Measurements from ENCODE around the gene BBX. TPM values are rescaled to one million over a fixed set of nuclear protein-coding genes. Genes with fewer than 3 reads are reported as not detected.
A peak's percentile ranks its signal among the peaks of the same experiment; 100 is the strongest.

The BBX gene
- total and polyA plus RNA-seq, 2 of the 13 experiments (the other 11 are each of a cell fraction or from before 2014, with no cell fraction given), result 13.7 to 23.2 TPM

DNA sequence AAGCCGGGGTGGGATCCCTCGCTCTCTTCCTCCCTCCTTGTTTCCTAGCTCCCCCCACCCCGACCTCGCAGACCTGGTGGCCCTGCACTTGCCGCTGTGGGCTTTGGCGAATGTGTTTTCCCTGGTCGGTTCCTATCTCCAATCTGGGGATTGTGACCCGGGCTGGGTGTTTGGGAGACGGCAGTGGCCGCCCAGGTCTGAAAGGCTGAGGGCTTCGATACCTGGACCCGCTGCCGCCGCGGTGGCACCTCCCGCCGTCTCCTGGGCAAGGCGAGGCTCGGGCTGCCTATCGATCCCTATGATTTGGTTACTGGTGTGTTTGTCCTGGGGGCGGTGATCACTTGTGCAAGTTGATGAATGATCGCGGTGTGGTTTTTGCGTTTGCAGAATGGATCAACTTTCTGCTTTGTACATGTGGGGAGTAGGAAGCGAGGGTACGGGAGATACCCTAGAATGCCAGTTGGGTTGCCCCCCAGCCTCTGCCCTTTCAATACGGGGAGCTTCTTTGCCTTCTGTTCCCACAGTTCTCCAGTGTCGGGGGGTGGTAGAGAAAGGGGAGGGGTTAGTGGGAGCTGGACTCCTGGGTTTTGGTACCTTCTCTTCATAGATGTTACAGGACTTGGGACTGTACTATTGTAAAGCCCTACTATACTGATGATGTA lies 3.0 kb downstream of the BBX start (continued):
- TF ChIP-seq ZHX1 (CRISPR knock-in tag; IDR thresholded peaks at IDR 0.05; ENCODE audit: low read depth) (no peak), LRRFIP1 (CRISPR knock-in tag; conservative IDR thresholded peaks at IDR 0.05) (no peak), DBP (CRISPR knock-in tag; IDR thresholded peaks at IDR 0.05; ENCODE audit: not compliant biosample characterization) (no peak), YEATS4 (CRISPR knock-in tag; IDR thresholded peaks at IDR 0.05; ENCODE audit: borderline replicate concordance) (0 out of 2 replicates have a peak, but pooled peaks have one; percentile 32), ASH2L (IDR thresholded peaks at IDR 0.05; ENCODE audit: insufficient read length, low read depth, low read length) (peak; percentile 27), ZNF354B (CRISPR knock-in tag; IDR thresholded peaks at IDR 0.05) (no peak), ZNF350 (CRISPR knock-in tag; IDR thresholded peaks at IDR 0.05; ENCODE audit: borderline replicate concordance, low read depth) (0 out of 2 replicates have a peak, but pooled peaks have one; percentile 54), ZNF335 (CRISPR knock-in tag; IDR thresholded peaks at IDR 0.05) (no peak), MEF2D (CRISPR knock-in tag; IDR thresholded peaks at IDR 0.05) (0 out of 2 replicates have a peak, but pooled peaks have one; percentile 21), SMARCC2 (IDR thresholded peaks at IDR 0.05) (no peak), RARG (CRISPR knock-in tag; IDR thresholded peaks at IDR 0.05; ENCODE audit: low read depth) (no peak), HIC2 (CRISPR knock-in tag; IDR thresholded peaks at IDR 0.05; ENCODE audit: low read depth) (peak; percentile 34; the same call in 1 of the 2 replicates), KDM5B (CRISPR knock-in tag; IDR thresholded peaks at IDR 0.05; ENCODE audit: borderline replicate concordance) (peak; percentile 47; the same call in 1 of the 2 replicates), ZNF33A (CRISPR knock-in tag; IDR thresholded peaks at IDR 0.05; ENCODE audit: borderline replicate concordance) (no peak)
- TF ChIP-seq, protein P1, sequence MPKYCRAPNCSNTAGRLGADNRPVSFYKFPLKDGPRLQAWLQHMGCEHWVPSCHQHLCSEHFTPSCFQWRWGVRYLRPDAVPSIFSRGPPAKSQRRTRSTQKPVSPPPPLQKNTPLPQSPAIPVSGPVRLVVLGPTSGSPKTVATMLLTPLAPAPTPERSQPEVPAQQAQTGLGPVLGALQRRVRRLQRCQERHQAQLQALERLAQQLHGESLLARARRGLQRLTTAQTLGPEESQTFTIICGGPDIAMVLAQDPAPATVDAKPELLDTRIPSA (CRISPR knock-in tag; IDR thresholded peaks at IDR 0.05; ENCODE audit: borderline replicate concordance), result no peak
- TF ChIP-seq, protein P2, sequence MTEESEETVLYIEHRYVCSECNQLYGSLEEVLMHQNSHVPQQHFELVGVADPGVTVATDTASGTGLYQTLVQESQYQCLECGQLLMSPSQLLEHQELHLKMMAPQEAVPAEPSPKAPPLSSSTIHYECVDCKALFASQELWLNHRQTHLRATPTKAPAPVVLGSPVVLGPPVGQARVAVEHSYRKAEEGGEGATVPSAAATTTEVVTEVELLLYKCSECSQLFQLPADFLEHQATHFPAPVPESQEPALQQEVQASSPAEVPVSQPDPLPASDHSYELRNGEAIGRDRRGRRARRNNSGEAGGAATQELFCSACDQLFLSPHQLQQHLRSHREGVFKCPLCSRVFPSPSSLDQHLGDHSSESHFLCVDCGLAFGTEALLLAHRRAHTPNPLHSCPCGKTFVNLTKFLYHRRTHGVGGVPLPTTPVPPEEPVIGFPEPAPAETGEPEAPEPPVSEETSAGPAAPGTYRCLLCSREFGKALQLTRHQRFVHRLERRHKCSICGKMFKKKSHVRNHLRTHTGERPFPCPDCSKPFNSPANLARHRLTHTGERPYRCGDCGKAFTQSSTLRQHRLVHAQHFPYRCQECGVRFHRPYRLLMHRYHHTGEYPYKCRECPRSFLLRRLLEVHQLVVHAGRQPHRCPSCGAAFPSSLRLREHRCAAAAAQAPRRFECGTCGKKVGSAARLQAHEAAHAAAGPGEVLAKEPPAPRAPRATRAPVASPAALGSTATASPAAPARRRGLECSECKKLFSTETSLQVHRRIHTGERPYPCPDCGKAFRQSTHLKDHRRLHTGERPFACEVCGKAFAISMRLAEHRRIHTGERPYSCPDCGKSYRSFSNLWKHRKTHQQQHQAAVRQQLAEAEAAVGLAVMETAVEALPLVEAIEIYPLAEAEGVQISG (CRISPR knock-in tag; IDR thresholded peaks at IDR 0.05), result no peak
